Bronchus fibroblast of lung (primary cell): ENCODE measurements around the gene TMX2. TPM values are rescaled to one million over a fixed set of nuclear protein-coding genes. Genes with fewer than 3 reads are reported as not detected.

Experiments
- total RNA-seq: library from RNA; depleted of rRNA; stranded (reverse); fragments of >200 nt; gene quantifications from 2 replicates; pipeline ENCODE4 v1.2.3, GENCODE V29; 2015

The TMX2 gene
- total RNA-seq: 59.6 and 60.0 TPM in 2 replicates

GRCh38 chr11:57712256-57713150 lies at the start of gene TMX2:
TSS of gene TMX2 (plus strand) at chr11:57712593. CDS start at chr11:57712619, 26 bp downstream.

GRCh38 chr11:57667736-57668433 lies 44.5 kb upstream of the TMX2 start, which contains the start of gene ZDHHC5:
TSS of gene ZDHHC5 (plus strand) at chr11:57668114. CDS start at chr11:57673091, 4,977 bp downstream.

GRCh38 chr11:57711414-57712255 lies 758 bp upstream of the TMX2 start, which contains the start of gene MED19:
TSS of gene MED19 (minus strand) at chr11:57712215. CDS start at chr11:57712179, 36 bp downstream.

GRCh38 chr11:57741132-57742086 lies 29.0 kb downstream of the TMX2 start, which contains the start of gene SELENOH:
TSS of gene SELENOH (plus strand) at chr11:57741491. CDS start at chr11:57741596, 105 bp downstream.

GRCh38 chr11:57751676-57752253 lies 39.4 kb downstream of the TMX2 start, which contains the start of gene BTBD18:
TSS of gene BTBD18 (minus strand) at chr11:57751819. CDS start at chr11:57751188, 631 bp downstream.

GRCh38 chr11:57761301-57762234 lies 49.2 kb downstream of the TMX2 start, which contains the start of gene CTNND1:
TSS of gene CTNND1 (plus strand) at chr11:57761802. CDS start at chr11:57791479, 29,677 bp downstream.

Other genes with a start within 250 kb of the TMX2 start
- 17.1 and 18.8 TPM in 2 replicates for gene SLC43A1, start 196.9 kb upstream of the TMX2 start, total RNA-seq
- gene TIMM10, start 181.8 kb upstream of the TMX2 start, total RNA-seq: 53.1 and 56.5 TPM in 2 replicates
- not detected in 2 replicates for gene SMTNL1, start 175.0 kb upstream of the TMX2 start, total RNA-seq
- gene UBE2L6, start 144.9 kb upstream of the TMX2 start, total RNA-seq: 35.1 and 41.9 TPM in 2 replicates
- 56.3 and 67.6 TPM in 2 replicates for gene SERPING1, start 114.9 kb upstream of the TMX2 start, total RNA-seq
- 0.17 and 0.45 TPM in 2 replicates for gene YPEL4, start 62.7 kb upstream of the TMX2 start, total RNA-seq
- gene CLP1, start 54.8 kb upstream of the TMX2 start, total RNA-seq: 15.0 and 15.8 TPM in 2 replicates
- gene ZDHHC5, start 44.5 kb upstream of the TMX2 start, total RNA-seq: 37.3 and 39.7 TPM in 2 replicates
- 25.4 and 36.4 TPM in 2 replicates for gene MED19, start 378 bp upstream of the TMX2 start, total RNA-seq
- 220 and 229 TPM in 2 replicates for gene SELENOH, start 28.9 kb downstream of the TMX2 start, total RNA-seq
- not detected in 2 replicates for gene BTBD18, start 39.2 kb downstream of the TMX2 start, total RNA-seq
- 61.7 and 64.1 TPM in 2 replicates for gene CTNND1, start 49.2 kb downstream of the TMX2 start, total RNA-seq